GM21515 (cell line): ENCODE measurements around the gene KLF6.
"Not testable (repeated sequence)": the region's sequence is repeated elsewhere in the genome, so short reads cannot be mapped to it uniquely, and the experiment has no call there.

Experiments used
- ATAC-seq: cut with Tn5 transposase; IDR thresholded peaks from one replicate; pipeline ENCODE4 v1.9.1; 2021; ENCODE audit not compliant: unreplicated experiment

KLF6 gene

DNA sequence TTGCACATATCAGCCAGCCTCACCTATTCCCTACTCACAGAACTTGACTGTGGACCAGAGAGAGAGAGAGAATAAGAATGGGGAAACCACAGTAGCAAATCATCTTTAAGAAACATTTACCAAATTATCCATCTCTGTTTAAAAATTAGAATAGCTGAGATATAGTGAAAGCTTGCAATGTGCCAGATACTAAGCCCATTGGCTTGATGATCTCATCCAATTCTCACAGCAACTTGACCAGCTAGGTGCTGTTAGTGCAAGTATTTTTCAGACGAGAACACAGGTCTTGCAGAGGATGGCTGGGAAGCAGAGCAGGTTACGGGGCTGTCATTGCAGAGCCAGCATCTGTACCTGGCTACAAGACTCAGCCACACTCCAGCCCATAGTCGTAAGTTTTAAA is 50.9 kb downstream of the KLF6 start:
- no peak for ATAC-seq

DNA sequence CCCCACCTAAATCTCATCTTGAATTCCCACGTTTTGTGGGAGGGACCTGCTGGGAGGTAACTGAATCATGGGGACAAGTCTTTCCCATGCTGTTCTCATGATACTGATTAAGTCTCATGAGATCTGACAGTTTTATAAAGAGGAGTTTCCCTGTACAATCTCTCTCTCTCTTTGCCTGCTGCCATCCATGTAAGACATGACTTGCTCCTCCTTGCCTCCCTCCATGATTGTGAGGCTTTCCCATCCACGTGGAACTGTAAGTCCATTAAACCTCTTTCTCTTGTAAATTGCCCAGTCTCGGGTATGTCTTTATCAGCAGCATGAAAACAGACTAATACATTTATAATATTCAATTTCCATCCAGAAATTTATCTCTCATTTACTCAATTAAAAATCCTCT is 52.8 kb downstream of the KLF6 start:
- ATAC-seq = not testable (repeated sequence)

DNA sequence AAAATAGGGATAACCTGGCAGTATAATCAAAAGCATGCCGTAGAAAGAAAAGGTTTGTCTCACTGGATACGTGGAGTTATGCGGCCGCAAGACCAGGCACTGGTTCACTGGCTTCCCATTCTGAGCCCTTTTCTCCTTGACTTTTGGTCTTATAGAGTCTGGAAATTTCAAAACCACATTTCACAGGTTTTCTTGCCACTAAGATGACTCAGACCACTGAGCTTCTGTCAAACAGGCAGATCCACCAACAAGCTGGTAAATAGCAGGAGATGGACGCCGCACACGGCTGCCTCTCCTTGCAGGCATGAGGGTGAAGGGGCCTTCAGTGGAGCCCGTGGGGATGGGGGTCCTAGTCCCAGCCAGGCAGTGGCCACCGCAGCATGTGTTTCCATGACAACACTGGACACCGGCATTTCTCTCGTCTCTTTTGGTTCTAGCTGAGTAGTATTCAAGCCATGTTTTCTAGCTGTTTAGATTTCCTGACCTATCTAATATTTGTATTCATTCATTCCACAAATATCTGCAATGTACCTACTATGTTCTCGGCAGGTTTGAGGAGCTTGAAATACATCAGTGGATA is 55.5 kb downstream of the KLF6 start:
- ATAC-seq = no peak

DNA sequence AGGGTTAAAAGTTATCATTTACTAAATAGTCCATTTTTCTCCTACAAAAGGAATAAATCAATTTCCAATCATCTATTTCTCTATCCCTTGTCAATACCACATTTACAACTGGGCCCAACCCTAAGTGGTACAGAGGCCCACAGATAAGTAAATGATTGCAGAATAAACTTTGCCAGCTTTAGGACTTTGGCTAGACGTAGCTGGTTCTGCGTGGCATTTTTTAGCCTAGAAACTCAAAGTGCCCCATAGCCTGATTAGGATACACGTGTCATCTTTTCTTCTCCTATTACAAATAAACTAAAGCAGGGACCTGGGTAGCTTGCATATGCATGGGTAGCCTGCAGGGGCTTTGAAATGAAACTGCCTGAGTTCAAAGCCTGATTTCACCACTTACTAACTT is 56.4 kb downstream of the KLF6 start:
- ATAC-seq = no peak

DNA sequence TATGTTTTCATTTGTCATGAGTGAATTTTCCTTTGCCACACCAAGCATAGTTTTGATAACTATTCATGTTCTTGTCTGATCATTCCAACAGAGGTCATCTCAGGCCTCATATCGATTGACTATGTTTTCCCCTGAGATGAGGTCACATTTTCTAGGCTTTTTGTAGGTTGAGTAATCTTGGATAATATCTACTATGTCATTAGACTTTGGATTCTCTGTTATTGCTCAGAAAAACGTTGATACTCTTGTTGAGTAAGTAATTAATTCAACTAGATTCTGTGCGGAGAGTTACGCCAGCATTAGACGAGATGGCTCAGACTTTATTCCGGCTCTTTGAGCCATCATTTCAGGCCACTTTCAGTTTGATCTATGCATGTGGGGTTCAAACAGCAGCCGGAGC is 57.7 kb downstream of the KLF6 start:
- no peak for ATAC-seq
